IPS DF 6.9 (cell line): ENCODE measurements around the gene KAT2B.
"Not testable (repeated sequence)": the region's sequence is repeated elsewhere in the genome, so short reads cannot be mapped to it uniquely, and the experiment has no call there.

Experiments
- DNase-seq: peaks from one replicate; pipeline ENCODE4 v3.0.0-alpha.2; 2013; ENCODE audit warnings: low read depth, low spot score
- H3K27ac ChIP-seq: one replicate; pipeline ENCODE4 v1.5.1; 2013; ENCODE audit warnings: low read length, control low read depth
- H3K27me3 ChIP-seq: 2 replicates; pipeline ENCODE4 v1.6.1; 2013; ENCODE audit warnings: mild to moderate bottlenecking, low read length; ENCODE audit not compliant: control insufficient read depth, insufficient read depth
- H3K36me3 ChIP-seq: 2 replicates; pipeline ENCODE4 v1.6.1; 2013; ENCODE audit warnings: low read length; ENCODE audit not compliant: control insufficient read depth, insufficient read depth
- H3K4me1 ChIP-seq: 2 replicates; pipeline ENCODE4 v1.6.1; 2013; ENCODE audit warnings: low read length; ENCODE audit not compliant: control insufficient read depth, insufficient read depth
- H3K4me3 ChIP-seq: 2 replicates; pipeline ENCODE4 v1.5.1; 2013; ENCODE audit warnings: mild to moderate bottlenecking, low read length
- H3K9me3 ChIP-seq: 2 replicates; pipeline ENCODE4 v1.6.1; 2013; ENCODE audit warnings: low read length, inconsistent platforms; ENCODE audit not compliant: control insufficient read depth, insufficient read depth
- WGBS: extraction: QIAGEN DNeasy Blood & Tissue Kit; methylation state at CpG from one replicate; pipeline ENCODE4 v1.1.7; 2013; ENCODE audit warnings: mixed read lengths, missing lambda C conversion rate; ENCODE audit not compliant: insufficient read length, insufficient coverage; 5-methylcytosine and 5-hydroxymethylcytosine counted together

The KAT2B gene

DNA sequence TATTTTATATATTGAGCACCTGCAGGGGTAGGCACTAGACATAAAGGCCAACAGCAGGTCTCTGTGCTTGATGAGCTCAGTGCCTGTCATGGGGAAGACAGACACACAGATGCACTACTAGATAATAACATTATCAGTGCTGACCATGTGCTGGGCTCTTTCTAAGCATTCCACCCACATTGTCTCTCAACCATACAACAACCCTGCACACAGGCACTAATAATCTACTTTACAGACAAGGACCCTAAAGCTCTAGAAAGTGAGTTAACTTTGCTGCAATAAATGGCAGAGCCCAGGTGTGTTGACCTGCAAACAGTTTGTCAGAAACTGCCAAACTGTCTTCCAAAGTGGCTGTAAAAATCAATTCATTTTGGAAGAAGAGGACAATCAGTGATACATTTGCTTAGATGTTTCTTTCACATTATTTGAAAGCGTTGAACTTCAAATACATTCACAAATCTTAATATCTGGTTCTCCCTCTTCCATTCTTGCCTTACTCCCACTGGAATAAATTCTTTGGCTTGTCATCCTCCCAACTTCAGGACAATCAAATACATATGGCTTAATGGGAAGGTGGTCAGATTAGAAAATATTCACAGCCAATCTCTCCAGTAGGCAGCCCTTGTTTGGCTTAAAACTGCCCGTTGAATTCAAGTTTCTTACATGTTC lies 17.2 kb upstream of the KAT2B start:
- Histone ChIP-seq H3K36me3 (no peaks in the 10 kb centered on the region), H3K27me3 (no peaks in the 10 kb centered on the region), H3K27ac (no peak overlapping the region), H3K4me3 (no peak overlapping the region), H3K4me1 (no peaks in the 10 kb centered on the region), H3K9me3 (no peaks in the 10 kb centered on the region)
- no CpG with 5 or more reads among the region's 2 CpGs for WGBS
- no peak for DNase-seq

- no CpG with 5 or more reads among the region's 2 CpGs for WGBS
- Histone ChIP-seq H3K9me3 (no peaks in the 10 kb centered on the region), H3K4me3 (no peak overlapping the region), H3K27me3 (no peaks in the 10 kb centered on the region), H3K27ac (no peak overlapping the region), H3K36me3 (no peaks in the 10 kb centered on the region), H3K4me1 (no peaks in the 10 kb centered on the region)
- DNase-seq, result no peak
Measured at GRCh38 chr3:20023623-20024405, 16.4 kb upstream of the KAT2B start.

GRCh38 chr3:20027136-20027535 lies 13.1 kb upstream of the KAT2B start:
- H3K36me3 ChIP-seq, result no peaks in the 10 kb centered on the region
- no peaks in the 10 kb centered on the region for H3K27me3 ChIP-seq
- no peaks in the 10 kb centered on the region for H3K4me1 ChIP-seq
- no peak overlapping the region for H3K27ac ChIP-seq
- WGBS, result no CpG with 5 or more reads among the region's 4 CpGs
- DNase-seq, result no peak
- no peaks in the 10 kb centered on the region for H3K9me3 ChIP-seq
- no peak overlapping the region for H3K4me3 ChIP-seq

DNA sequence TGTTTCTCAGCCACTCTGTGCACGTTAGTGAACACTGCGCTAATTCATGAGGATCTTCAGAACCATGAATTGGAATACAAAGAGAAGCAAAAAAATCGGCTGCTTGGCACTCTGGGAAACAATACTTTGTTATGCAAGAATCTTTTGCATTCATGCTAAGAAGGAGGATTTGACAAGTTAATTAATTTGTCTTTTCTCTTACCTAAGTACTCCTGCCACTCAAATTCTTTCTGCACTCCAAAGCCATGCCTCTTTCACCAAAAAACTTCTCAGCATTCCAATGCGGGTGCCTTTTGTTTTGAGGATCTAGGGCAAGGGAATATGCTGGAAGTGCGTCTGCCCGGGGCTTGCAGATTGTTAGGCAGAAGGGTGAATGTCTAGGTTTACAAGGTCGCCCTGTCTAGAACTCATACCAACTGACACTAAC lies 11.3 kb upstream of the KAT2B start:
- Histone ChIP-seq H3K4me1 (no peaks in the 10 kb centered on the region), H3K27me3 (no peaks in the 10 kb centered on the region), H3K9me3 (no peaks in the 10 kb centered on the region), H3K4me3 (no peak overlapping the region), H3K36me3 (no peaks in the 10 kb centered on the region), H3K27ac (no peak overlapping the region)
- WGBS, result no CpG with 5 or more reads among the region's 7 CpGs
- no peak for DNase-seq

GRCh38 chr3:20031939-20032338 lies 8.3 kb upstream of the KAT2B start:
- H3K9me3 ChIP-seq, H3K27me3 ChIP-seq, DNase-seq, H3K36me3 ChIP-seq, H3K27ac ChIP-seq, H3K4me3 ChIP-seq, H3K4me1 ChIP-seq: not testable (repeated sequence)
- no CpG with 5 or more reads among the region's 7 CpGs for WGBS

DNA sequence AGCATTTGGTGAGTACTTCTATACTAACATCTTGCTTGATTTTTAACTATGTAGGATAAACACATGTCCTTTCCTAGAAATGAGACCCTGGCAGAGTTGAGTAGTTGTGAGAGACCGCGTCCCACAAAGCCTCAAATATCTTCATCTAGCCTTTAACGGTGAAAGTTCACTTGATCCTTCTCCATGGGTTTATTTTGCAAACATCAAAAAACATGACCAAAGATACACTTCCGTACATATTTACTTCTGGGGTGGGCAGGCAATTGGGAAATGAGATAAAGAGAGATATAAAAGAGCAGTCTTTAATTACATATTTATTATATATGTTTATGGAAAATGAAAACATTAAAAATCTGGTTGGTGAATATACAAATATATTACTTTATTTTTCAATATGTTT lies 5.2 kb upstream of the KAT2B start:
- H3K27me3 ChIP-seq, result no peaks in the 10 kb centered on the region
- no peak for DNase-seq
- H3K27ac ChIP-seq, result no peak overlapping the region
- no peaks in the 10 kb centered on the region for H3K36me3 ChIP-seq
- H3K4me1 ChIP-seq, result no peaks in the 10 kb centered on the region
- no peak overlapping the region for H3K4me3 ChIP-seq
- no CpG with 5 or more reads among the region's 4 CpGs for WGBS
- no peaks in the 10 kb centered on the region; the same call in 1 of the 2 replicates for H3K9me3 ChIP-seq

DNA sequence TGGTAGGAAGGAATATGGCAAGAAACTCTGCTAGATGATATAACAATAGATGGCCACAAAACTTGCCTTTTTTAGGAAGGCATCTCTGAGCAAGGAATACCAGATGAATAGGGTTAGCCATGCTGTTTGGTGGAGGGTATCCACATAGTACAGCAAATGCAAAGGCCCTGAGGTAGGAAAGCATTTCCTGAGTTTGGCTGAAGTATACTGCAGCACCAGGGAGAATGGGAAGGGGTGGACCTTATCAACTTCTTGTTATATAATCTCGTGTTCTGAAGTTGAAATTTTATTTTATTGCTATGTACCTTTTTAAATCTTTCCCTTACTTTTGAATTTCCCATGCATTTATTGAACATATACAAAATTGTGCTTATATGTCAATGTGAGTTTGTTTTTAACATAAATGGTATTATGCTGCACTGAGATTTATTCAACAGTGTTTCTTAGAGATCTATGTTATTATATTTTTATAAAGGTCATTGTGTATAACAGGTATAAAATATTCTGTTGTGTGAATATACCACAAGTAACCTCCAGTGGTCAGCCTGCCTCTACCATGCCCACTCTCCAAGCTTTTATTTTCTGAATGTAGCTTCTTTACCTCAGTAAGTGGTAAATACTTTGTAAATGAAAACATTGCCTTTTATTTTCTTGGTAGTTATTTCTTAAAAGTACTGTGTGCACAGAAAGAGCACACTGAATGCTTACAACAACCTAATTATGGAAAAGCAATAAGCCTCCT lies 2.8 kb upstream of the KAT2B start:
- Histone ChIP-seq H3K9me3 (no peaks in the 10 kb centered on the region; the same call in 1 of the 2 replicates), H3K4me3 (no peak overlapping the region), H3K4me1 (no peaks in the 10 kb centered on the region), H3K27me3 (no peaks in the 10 kb centered on the region), H3K36me3 (no peaks in the 10 kb centered on the region), H3K27ac (no peak overlapping the region)
- no CpG with 5 or more reads among the region's 1 CpG for WGBS
- no peak for DNase-seq

- Histone ChIP-seq H3K9me3 (no peaks in the 10 kb centered on the region; the same call in 1 of the 2 replicates), H3K4me1 (no peaks in the 10 kb centered on the region), H3K36me3 (no peaks in the 10 kb centered on the region), H3K27ac (no peak overlapping the region), H3K4me3 (no peak overlapping the region), H3K27me3 (no peaks in the 10 kb centered on the region)
- no CpG with 5 or more reads among the region's 16 CpGs for WGBS
- DNase-seq, result no peak
Measured at GRCh38 chr3:20038699-20039465, 1.4 kb upstream of the KAT2B start.

DNA sequence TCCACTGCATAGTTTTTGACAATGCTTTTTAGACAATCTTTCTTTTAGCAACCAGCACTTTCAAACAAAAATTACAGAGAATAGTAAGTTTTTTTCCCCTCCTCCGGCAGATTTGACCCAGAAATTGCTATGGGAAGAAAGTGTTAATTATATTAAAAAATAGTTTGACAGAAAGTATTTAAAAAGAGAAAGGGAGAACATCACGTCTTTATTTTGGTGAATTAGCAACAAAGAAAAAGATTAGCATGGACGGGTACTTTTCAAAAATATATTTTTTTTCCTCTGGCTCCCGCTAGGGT lies 831 bp upstream of the KAT2B start:
- Histone ChIP-seq H3K27ac (no peak overlapping the region), H3K4me1 (no peaks in the 10 kb centered on the region), H3K4me3 (peak overlapping the region; percentile 58; the same call in 1 of the 2 replicates), H3K9me3 (no peaks in the 10 kb centered on the region; the same call in 1 of the 2 replicates), H3K36me3 (no peaks in the 10 kb centered on the region), H3K27me3 (no peaks in the 10 kb centered on the region)
- WGBS, result 100% methylated on average over 1 of the region's 4 CpGs
- no peak for DNase-seq

DNA sequence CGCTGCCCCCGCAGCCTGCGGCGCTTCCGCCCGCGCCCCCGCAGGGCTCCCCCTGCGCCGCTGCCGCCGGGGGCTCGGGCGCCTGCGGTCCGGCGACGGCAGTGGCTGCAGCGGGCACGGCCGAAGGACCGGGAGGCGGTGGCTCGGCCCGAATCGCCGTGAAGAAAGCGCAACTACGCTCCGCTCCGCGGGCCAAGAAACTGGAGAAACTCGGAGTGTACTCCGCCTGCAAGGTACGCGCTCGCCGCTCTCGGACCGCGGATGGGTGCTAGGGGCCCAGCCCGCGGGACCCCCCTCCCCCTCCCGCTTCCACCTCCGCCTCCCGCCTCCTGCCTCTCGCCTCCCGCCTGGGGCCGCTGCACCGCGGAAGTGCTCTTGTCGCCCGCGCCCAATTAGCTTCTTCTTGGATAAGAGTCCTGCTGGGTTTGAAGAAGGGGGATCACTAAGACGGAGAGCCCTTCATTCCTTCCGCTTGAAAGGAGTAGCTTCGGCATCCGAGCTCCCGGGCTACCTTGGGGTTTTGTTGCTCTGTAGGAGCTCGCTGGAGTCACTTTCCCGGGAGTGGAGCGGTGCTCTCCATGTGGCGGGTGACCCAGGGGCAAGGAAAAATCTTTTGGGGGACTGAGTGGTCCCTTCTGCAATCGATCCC lies 426 bp downstream of the KAT2B start:
- H3K4me1 ChIP-seq, result no peaks in the 10 kb centered on the region
- H3K27ac ChIP-seq, result no peak overlapping the region
- no peaks in the 10 kb centered on the region for H3K36me3 ChIP-seq
- peak overlapping the region; percentile 84 for H3K4me3 ChIP-seq
- no peaks in the 10 kb centered on the region; the same call in 1 of the 2 replicates for H3K9me3 ChIP-seq
- no CpG with 5 or more reads among the region's 64 CpGs for WGBS
- no peak for DNase-seq
- H3K27me3 ChIP-seq, result no peaks in the 10 kb centered on the region
